ENCODE results near the gene TEAD4. TPM values are rescaled to one million over a fixed set of nuclear protein-coding genes. Genes with fewer than 3 reads are reported as not detected.
"Not testable (repeated sequence)": the region's sequence is repeated elsewhere in the genome, so short reads cannot be mapped to it uniquely, and the experiment has no call there.

The TEAD4 gene
- total RNA-seq, 1 experiment from 2014 or later = 33.8 TPM

DNA sequence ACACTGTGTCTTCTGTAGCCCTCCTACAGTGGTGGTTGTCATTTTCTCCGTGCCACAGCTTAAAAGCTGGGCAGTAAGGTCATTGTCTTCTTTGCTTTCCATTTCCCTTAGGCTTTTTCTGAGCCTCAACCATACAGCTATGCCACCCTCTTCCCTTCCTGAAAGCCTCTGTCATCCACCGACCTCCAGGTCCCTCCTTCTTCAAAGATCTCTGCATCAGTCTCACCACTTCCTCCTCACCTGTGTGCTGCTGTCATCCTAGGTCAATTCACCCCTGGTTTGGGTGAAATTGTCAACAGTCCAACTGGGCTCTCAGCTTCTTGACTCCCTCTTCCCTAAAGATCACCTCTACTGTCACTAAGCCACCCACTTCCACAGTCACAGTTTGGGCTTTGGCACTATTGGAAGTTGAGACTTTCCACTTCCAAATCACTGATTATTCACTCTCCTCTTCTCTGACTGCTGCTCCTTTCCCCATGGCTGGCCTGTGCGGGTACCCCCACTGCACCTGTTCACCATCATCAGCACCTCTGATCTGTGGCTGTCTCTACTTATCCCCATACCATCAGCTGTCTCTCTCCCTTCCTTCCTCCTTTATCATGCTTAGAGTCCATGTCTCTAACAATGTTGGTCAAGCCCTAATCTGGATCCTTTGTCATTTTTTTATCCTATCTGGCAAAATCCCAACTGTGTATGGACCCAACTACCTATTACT, 102.5 kb downstream of the TEAD4 start:
- H3K36me3 Mint-ChIP-seq (ENCODE audit: insufficient read depth, unreplicated experiment) = no peaks in the 10 kb centered on the region
- no peak overlapping the region for H3K4me3 Mint-ChIP-seq (ENCODE audit: unreplicated experiment)
- H3K4me1 Mint-ChIP-seq (ENCODE audit: insufficient read depth, unreplicated experiment) = no peaks in the 10 kb centered on the region
- no peaks in the 10 kb centered on the region for H3K9me3 Mint-ChIP-seq (ENCODE audit: unreplicated experiment)
- TF ChIP-seq, protein P1, sequence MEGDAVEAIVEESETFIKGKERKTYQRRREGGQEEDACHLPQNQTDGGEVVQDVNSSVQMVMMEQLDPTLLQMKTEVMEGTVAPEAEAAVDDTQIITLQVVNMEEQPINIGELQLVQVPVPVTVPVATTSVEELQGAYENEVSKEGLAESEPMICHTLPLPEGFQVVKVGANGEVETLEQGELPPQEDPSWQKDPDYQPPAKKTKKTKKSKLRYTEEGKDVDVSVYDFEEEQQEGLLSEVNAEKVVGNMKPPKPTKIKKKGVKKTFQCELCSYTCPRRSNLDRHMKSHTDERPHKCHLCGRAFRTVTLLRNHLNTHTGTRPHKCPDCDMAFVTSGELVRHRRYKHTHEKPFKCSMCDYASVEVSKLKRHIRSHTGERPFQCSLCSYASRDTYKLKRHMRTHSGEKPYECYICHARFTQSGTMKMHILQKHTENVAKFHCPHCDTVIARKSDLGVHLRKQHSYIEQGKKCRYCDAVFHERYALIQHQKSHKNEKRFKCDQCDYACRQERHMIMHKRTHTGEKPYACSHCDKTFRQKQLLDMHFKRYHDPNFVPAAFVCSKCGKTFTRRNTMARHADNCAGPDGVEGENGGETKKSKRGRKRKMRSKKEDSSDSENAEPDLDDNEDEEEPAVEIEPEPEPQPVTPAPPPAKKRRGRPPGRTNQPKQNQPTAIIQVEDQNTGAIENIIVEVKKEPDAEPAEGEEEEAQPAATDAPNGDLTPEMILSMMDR (IDR thresholded peaks at IDR 0.05; ENCODE audit: unreplicated experiment) = no peak
- ChIA-PET CTCF (interaction anchor here (0.7 to 0.9 kb wide), 3 partner anchors 12 to 215 kb away, joined by 3 to 4 read pairs (median 3); no protein-coding TSS in a partner anchor), POLR2A (interaction anchor here (0.9 kb wide), 1 partner anchor 13 kb away, joined by 3 read pairs; no protein-coding TSS in a partner anchor)
- no peak overlapping the region for H3K27ac Mint-ChIP-seq (ENCODE audit: low read depth, unreplicated experiment)
- intact Hi-C loops (cut with micrococcal nuclease) = no loop called here
- H3K27me3 Mint-ChIP-seq (ENCODE audit: insufficient read depth, unreplicated experiment) = peaks cover 57% of the 10 kb centered on the region
- no peak for DNase-seq (ENCODE audit: unreplicated experiment)
- no TSS peak for BruUV-seq (replicated peaks)

- POLR2A ChIA-PET = interaction anchor here (0.7 kb wide), 1 partner anchor 301 kb away, joined by 3 read pairs; no protein-coding TSS in a partner anchor
Observed at GRCh38 chr12:3065300-3065699, 106.1 kb downstream of the TEAD4 start.

GRCh38 chr12:3065846-3066245, 106.6 kb downstream of the TEAD4 start:
- H3K4me3 Mint-ChIP-seq (ENCODE audit: unreplicated experiment); H3K36me3 Mint-ChIP-seq (ENCODE audit: insufficient read depth, unreplicated experiment); BruUV-seq (replicated peaks); H3K9me3 Mint-ChIP-seq (ENCODE audit: unreplicated experiment); H3K4me1 Mint-ChIP-seq (ENCODE audit: insufficient read depth, unreplicated experiment); DNase-seq (ENCODE audit: unreplicated experiment); H3K27ac Mint-ChIP-seq (ENCODE audit: low read depth, unreplicated experiment); POLR2A ChIA-PET; intact Hi-C loops (cut with micrococcal nuclease): not testable (repeated sequence)
- CTCF ChIA-PET = interaction anchor here (0.6 to 1.1 kb wide), 5 partner anchors 8 to 209 kb away, joined by 3 to 5 read pairs (median 3); no protein-coding TSS in a partner anchor
- H3K27me3 Mint-ChIP-seq (ENCODE audit: insufficient read depth, unreplicated experiment) = peaks cover 62% of the 10 kb centered on the region

More at GRCh38 chr12:3065300-3065699, 106.1 kb downstream of the TEAD4 start:
- Mint-ChIP-seq H3K27ac (ENCODE audit: low read depth, unreplicated experiment) (no peak overlapping the region), H3K27me3 (ENCODE audit: insufficient read depth, unreplicated experiment) (peaks cover 67% of the 10 kb centered on the region), H3K9me3 (ENCODE audit: unreplicated experiment) (no peaks in the 10 kb centered on the region), H3K4me1 (ENCODE audit: insufficient read depth, unreplicated experiment) (no peaks in the 10 kb centered on the region), H3K36me3 (ENCODE audit: insufficient read depth, unreplicated experiment) (no peaks in the 10 kb centered on the region), H3K4me3 (ENCODE audit: unreplicated experiment) (no peak overlapping the region)
- CTCF ChIA-PET = interaction anchor here (0.6 to 1.1 kb wide), 4 partner anchors 9 to 210 kb away, joined by 3 to 5 read pairs (median 4); no protein-coding TSS in a partner anchor
- intact Hi-C loops (cut with micrococcal nuclease) = no loop called here
- DNase-seq (ENCODE audit: unreplicated experiment) = no peak
- no TSS peak for BruUV-seq (replicated peaks)
- TF ChIP-seq, protein P1 (IDR thresholded peaks at IDR 0.05; ENCODE audit: unreplicated experiment) = no peak

- ChIA-PET POLR2A (no interaction called here), CTCF (interaction anchor here (0.6 to 3.5 kb wide), 2 partner anchors 186 to 205 kb away, joined by 4 to 17 read pairs; no protein-coding TSS in a partner anchor)
- BruUV-seq (replicated peaks) = no TSS peak
- Mint-ChIP-seq H3K36me3 (ENCODE audit: insufficient read depth, unreplicated experiment) (no peaks in the 10 kb centered on the region), H3K4me3 (ENCODE audit: unreplicated experiment) (no peak overlapping the region), H3K9me3 (ENCODE audit: unreplicated experiment) (no peaks in the 10 kb centered on the region), H3K27me3 (ENCODE audit: insufficient read depth, unreplicated experiment) (peaks cover 25% of the 10 kb centered on the region), H3K27ac (ENCODE audit: low read depth, unreplicated experiment) (no peak overlapping the region), H3K4me1 (ENCODE audit: insufficient read depth, unreplicated experiment) (no peaks in the 10 kb centered on the region)
- TF ChIP-seq, protein P1 (IDR thresholded peaks at IDR 0.05; ENCODE audit: unreplicated experiment) = no peak
- intact Hi-C loops (cut with micrococcal nuclease) = loop anchor here (10.0 kb wide), 2 partner anchors 705 to 735 kb away; no protein-coding TSS in a partner anchor
- no peak for DNase-seq (ENCODE audit: unreplicated experiment)
Observed at GRCh38 chr12:3069714-3070113, 110.5 kb downstream of the TEAD4 start.
